GM21447 (cell line): ENCODE measurements around the gene MKS1.

Experiments used
- ATAC-seq: cut with Tn5 transposase; IDR thresholded peaks from one replicate; pipeline ENCODE4 v1.9.1; 2021; ENCODE audit not compliant: unreplicated experiment

Gene MKS1

GRCh38 chr17:58245428-58246103 is 26.5 kb upstream of the MKS1 start:
- ATAC-seq = no peak

- no peak for ATAC-seq
Measured at GRCh38 chr17:58244963-58245362, 25.9 kb upstream of the MKS1 start.

- ATAC-seq = no peak
Measured at GRCh38 chr17:58242171-58242784, 23.2 kb upstream of the MKS1 start.

GRCh38 chr17:58239987-58240386 is 20.9 kb upstream of the MKS1 start:
- no peak for ATAC-seq

- ATAC-seq = no peak
Measured at GRCh38 chr17:58238147-58238634, 19.1 kb upstream of the MKS1 start, which contains the start of gene LPO. LPO (plus strand) TSS chr17:58238584; CDS start chr17:58242980, 4,396 bp downstream.

GRCh38 chr17:58236394-58236793 is 17.3 kb upstream of the MKS1 start:
- no peak for ATAC-seq

GRCh38 chr17:58235821-58236220 is 16.8 kb upstream of the MKS1 start:
- no peak for ATAC-seq

GRCh38 chr17:58234512-58234911 is 15.5 kb upstream of the MKS1 start:
- no peak for ATAC-seq

GRCh38 chr17:58233543-58233942 is 14.5 kb upstream of the MKS1 start:
- ATAC-seq = peak; percentile 68

GRCh38 chr17:58232707-58233156 is 13.7 kb upstream of the MKS1 start:
- peak; percentile 62 for ATAC-seq

- no peak for ATAC-seq
Measured at GRCh38 chr17:58231641-58232040, 12.6 kb upstream of the MKS1 start.

GRCh38 chr17:58229881-58230280 is 10.8 kb upstream of the MKS1 start:
- ATAC-seq = no peak

GRCh38 chr17:58229384-58229783 is 10.3 kb upstream of the MKS1 start:
- no peak for ATAC-seq

- ATAC-seq = no peak
Measured at GRCh38 chr17:58228679-58229078, 9.6 kb upstream of the MKS1 start.

- ATAC-seq = no peak
Measured at GRCh38 chr17:58227733-58228132, 8.7 kb upstream of the MKS1 start.

- ATAC-seq = no peak
Measured at GRCh38 chr17:58224315-58224714, 5.3 kb upstream of the MKS1 start.

- no peak for ATAC-seq
Measured at GRCh38 chr17:58219789-58220183, 731 bp upstream of the MKS1 start.

GRCh38 chr17:58217766-58218165 is 1.3 kb downstream of the MKS1 start:
- ATAC-seq = no peak

GRCh38 chr17:58215685-58216084 is 3.4 kb downstream of the MKS1 start:
- no peak for ATAC-seq

GRCh38 chr17:58210922-58211321 is 8.1 kb downstream of the MKS1 start:
- ATAC-seq = no peak

GRCh38 chr17:58208344-58208743 is 10.7 kb downstream of the MKS1 start:
- ATAC-seq = no peak

GRCh38 chr17:58207451-58207850 is 11.6 kb downstream of the MKS1 start:
- no peak for ATAC-seq

GRCh38 chr17:58205936-58206335 is 13.1 kb downstream of the MKS1 start:
- ATAC-seq = no peak
